SU-DHL-6 (cell line): ENCODE data around the gene SLC25A44.

ENCODE experiments used
- H2AFZ ChIP-seq: fragments of 200-600 bp; sonication (generic); 2 replicates; pipeline ENCODE4 v1.6.1; 2014; ENCODE audit warnings: low read depth, mild to moderate bottlenecking, moderate library complexity, mixed read lengths, antibody characterized with exemption, low read length; ENCODE audit not compliant: severe bottlenecking
- H3F3A ChIP-seq: fragments of 200-600 bp; shearing (Covaris generic); 2 replicates; pipeline ENCODE4 v1.6.0; 2016; ENCODE audit warnings: antibody characterized with exemption, mild to moderate bottlenecking; ENCODE audit not compliant: insufficient read depth
- H3K27ac ChIP-seq: fragments of 200-600 bp; sonication (generic); 2 replicates; pipeline ENCODE4 v1.5.1; 2016; ENCODE audit warnings: low read depth, mild to moderate bottlenecking, low read length, moderate library complexity, mixed read lengths
- H3K27me3 ChIP-seq: fragments of 200-600 bp; sonication (generic), shearing (Covaris generic); 2 replicates; pipeline ENCODE4 v1.6.0; 2014; ENCODE audit warnings: mild to moderate bottlenecking, low read length
- H3K36me3 ChIP-seq: fragments of 200-600 bp; sonication (generic); 2 replicates; pipeline ENCODE4 v1.6.1; 2014; ENCODE audit warnings: mild to moderate bottlenecking, low read length, mixed read lengths
- H3K4me2 ChIP-seq: fragments of 300-600, 200-600 bp; shearing (Covaris generic), sonication (generic); 2 replicates; pipeline ENCODE4 v1.6.0; 2014; ENCODE audit warnings: low read length, low read depth, mild to moderate bottlenecking; ENCODE audit not compliant: poor library complexity, severe bottlenecking
- H3K4me3 ChIP-seq: fragments of 200-600 bp; sonication (generic); 2 replicates; pipeline ENCODE4 v1.5.1; 2014; ENCODE audit warnings: antibody characterized with exemption, low read length, mild to moderate bottlenecking, mixed read lengths; ENCODE audit not compliant: insufficient read depth, poor library complexity, severe bottlenecking
- H3K79me2 ChIP-seq: fragments of 200-600 bp; sonication (generic); 2 replicates; pipeline ENCODE4 v1.6.1; 2014; ENCODE audit warnings: mild to moderate bottlenecking, low read length, moderate library complexity; ENCODE audit not compliant: insufficient read depth
- H3K9ac ChIP-seq: fragments of 200-600 bp; sonication (generic); 2 replicates; pipeline ENCODE4 v1.7.0; 2014; ENCODE audit warnings: mild to moderate bottlenecking, low read length
- H3K9me2 ChIP-seq: fragments of 200-600 bp; sonication (generic); replicated peaks from 2 replicates; pipeline ENCODE4 v1.6.1; 2014; ENCODE audit warnings: low read length; ENCODE audit not compliant: insufficient read depth
- H3K9me3 ChIP-seq: fragments of 200-600 bp; sonication (generic); 2 replicates; pipeline ENCODE4 v1.6.1; 2014; ENCODE audit warnings: low read length, mixed read lengths; ENCODE audit not compliant: insufficient read depth
- H4K20me1 ChIP-seq: fragments of 200-600 bp; sonication (generic); 2 replicates; pipeline ENCODE4 v1.6.1; 2014; ENCODE audit warnings: low read depth, mild to moderate bottlenecking, antibody characterized with exemption, low read length, moderate library complexity, mixed read lengths
- CTCF ChIP-seq: fragments of 200-600 bp; sonication (generic); IDR thresholded peaks from one replicate; pipeline ENCODE4 v1.5.1; 2017; ENCODE audit warnings: antibody characterized with exemption, mild to moderate bottlenecking, low read length, moderate library complexity; ENCODE audit not compliant: insufficient read depth, poor library complexity, severe bottlenecking
- EZH2phosphoT487 ChIP-seq: fragments of 200-600 bp; sonication (generic), shearing (Covaris generic); conservative IDR thresholded peaks from 2 replicates; pipeline ENCODE4 v1.6.1; 2018; ENCODE audit warnings: mild to moderate bottlenecking, antibody characterized with exemption, low read length, moderate library complexity, mixed read lengths

Gene SLC25A44

GRCh38 chr1:156225677-156226014 lies 31.7 kb downstream of the SLC25A44 start:
- Histone ChIP-seq H3K9ac (no peak overlapping the region), H3K4me3 (no peak overlapping the region), H3K36me3 (0 out of 2 replicates have a peak, but pooled peaks cover 2% of the 10 kb centered on the region), H3F3A (peaks cover 4% of the 10 kb centered on the region; the same call in 1 of the 2 replicates), H4K20me1 (no peaks in the 10 kb centered on the region), H3K9me3 (no peaks in the 10 kb centered on the region), H3K27ac (peak overlapping the region; percentile 44), H3K79me2 (no peaks in the 10 kb centered on the region), H2AFZ (no peak overlapping the region), H3K27me3 (no peaks in the 10 kb centered on the region), H3K4me2 (peak overlapping the region; percentile 33), H3K9me2 (no peaks in the 10 kb centered on the region)
- TF ChIP-seq EZH2phosphoT487 (no peak), CTCF (no peak)

DNA sequence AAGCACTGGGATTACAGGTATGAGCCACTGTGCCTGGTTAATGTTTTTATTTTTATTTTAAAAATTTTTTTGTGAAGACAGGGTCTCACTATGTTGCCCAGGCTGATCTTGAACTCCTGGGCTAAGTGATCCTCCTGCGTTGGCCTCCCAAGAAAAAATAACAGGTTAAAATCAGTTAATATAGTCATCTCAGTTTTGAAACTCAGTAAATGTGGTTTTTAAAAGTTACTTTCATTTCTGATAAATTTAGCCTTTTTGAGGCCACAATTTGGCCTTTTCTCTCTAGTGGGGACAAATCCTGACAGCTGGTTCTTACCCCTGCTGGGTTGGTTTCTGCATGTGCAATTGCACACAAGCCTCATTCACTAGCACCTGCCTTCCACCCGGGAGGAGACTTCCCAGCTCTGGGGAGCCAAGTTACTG lies 32.2 kb downstream of the SLC25A44 start:
- no peaks in the 10 kb centered on the region for H4K20me1 ChIP-seq
- no peak overlapping the region for H2AFZ ChIP-seq
- no peak overlapping the region for H3K4me3 ChIP-seq
- H3K27ac ChIP-seq, result peak overlapping the region; percentile 44; the same call in 1 of the 2 replicates
- H3K9me3 ChIP-seq, result no peaks in the 10 kb centered on the region
- no peak overlapping the region for H3K9ac ChIP-seq
- H3K27me3 ChIP-seq, result no peaks in the 10 kb centered on the region
- H3K4me2 ChIP-seq, result peak overlapping the region; percentile 33
- H3K9me2 ChIP-seq, result no peaks in the 10 kb centered on the region
- H3F3A ChIP-seq, result peaks cover 4% of the 10 kb centered on the region; the same call in 1 of the 2 replicates
- TF ChIP-seq CTCF, result no peak
- no peak for TF ChIP-seq EZH2phosphoT487
- 0 out of 2 replicates have a peak, but pooled peaks cover 2% of the 10 kb centered on the region for H3K36me3 ChIP-seq
- H3K79me2 ChIP-seq, result no peaks in the 10 kb centered on the region

DNA sequence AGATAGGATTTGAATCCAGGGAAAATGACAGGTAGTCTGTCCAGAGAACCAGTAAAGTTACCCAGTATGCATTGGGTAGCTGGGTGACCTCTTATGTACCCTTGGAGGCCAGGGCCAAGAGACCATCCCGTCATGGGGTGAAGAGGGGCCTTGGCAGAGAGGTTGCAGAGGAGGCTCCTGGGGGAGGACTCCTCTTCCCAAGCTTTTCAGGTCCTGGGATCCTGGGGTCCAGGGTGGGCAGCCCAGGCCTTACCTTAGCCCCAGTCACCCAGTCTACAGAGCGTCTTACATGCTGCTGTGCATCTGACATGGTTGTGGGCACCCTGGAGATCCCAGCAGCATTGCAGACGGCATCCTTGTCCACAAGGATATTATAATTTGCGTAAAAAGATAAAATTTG lies 32.9 kb downstream of the SLC25A44 start:
- Histone ChIP-seq H3K9me2 (no peaks in the 10 kb centered on the region), H3K4me2 (no peak overlapping the region), H3K9me3 (no peaks in the 10 kb centered on the region), H2AFZ (no peak overlapping the region), H3K27me3 (no peaks in the 10 kb centered on the region), H3K27ac (peak overlapping the region; percentile 44), H3K9ac (no peak overlapping the region), H4K20me1 (no peaks in the 10 kb centered on the region), H3K4me3 (no peak overlapping the region), H3F3A (peaks cover 4% of the 10 kb centered on the region; the same call in 1 of the 2 replicates), H3K36me3 (0 out of 2 replicates have a peak, but pooled peaks cover 2% of the 10 kb centered on the region), H3K79me2 (no peaks in the 10 kb centered on the region)
- TF ChIP-seq CTCF (no peak), EZH2phosphoT487 (no peak)
